ENCODE results near the gene CFAP65.

Gene CFAP65, protein sequence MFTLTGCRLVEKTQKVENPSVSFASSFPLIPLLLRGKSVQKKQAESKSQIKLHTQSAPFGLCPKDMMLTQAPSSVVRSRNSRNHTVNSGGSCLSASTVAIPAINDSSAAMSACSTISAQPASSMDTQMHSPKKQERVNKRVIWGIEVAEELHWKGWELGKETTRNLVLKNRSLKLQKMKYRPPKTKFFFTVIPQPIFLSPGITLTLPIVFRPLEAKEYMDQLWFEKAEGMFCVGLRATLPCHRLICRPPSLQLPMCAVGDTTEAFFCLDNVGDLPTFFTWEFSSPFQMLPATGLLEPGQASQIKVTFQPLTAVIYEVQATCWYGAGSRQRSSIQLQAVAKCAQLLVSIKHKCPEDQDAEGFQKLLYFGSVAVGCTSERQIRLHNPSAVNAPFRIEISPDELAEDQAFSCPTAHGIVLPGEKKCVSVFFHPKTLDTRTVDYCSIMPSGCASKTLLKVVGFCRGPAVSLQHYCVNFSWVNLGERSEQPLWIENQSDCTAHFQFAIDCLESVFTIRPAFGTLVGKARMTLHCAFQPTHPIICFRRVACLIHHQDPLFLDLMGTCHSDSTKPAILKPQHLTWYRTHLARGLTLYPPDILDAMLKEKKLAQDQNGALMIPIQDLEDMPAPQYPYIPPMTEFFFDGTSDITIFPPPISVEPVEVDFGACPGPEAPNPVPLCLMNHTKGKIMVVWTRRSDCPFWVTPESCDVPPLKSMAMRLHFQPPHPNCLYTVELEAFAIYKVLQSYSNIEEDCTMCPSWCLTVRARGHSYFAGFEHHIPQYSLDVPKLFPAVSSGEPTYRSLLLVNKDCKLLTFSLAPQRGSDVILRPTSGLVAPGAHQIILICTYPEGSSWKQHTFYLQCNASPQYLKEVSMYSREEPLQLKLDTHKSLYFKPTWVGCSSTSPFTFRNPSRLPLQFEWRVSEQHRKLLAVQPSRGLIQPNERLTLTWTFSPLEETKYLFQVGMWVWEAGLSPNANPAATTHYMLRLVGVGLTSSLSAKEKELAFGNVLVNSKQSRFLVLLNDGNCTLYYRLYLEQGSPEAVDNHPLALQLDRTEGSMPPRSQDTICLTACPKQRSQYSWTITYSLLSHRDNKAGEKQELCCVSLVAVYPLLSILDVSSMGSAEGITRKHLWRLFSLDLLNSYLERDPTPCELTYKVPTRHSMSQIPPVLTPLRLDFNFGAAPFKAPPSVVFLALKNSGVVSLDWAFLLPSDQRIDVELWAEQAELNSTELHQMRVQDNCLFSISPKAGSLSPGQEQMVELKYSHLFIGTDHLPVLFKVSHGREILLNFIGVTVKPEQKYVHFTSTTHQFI (N-terminal part only)

DNA sequence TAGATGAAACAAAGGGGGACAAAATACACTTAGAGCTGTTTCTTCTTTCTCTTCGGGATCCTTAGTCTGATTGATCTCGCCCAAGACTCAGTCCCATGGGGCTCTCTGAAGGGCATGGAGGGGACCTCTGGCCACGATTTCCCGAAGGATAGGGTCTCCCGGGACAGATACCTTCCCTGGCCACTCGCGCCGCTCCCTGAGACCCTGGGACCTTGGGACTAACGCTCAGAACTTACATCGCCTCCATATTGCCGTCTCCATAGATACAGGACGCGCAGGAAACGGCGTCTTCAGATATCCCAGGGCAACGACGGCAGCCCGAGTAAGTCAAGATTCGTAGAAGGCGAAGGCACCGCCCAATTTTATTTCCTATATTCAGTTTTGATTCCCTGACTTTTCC lies at the start of gene CFAP65:
CFAP65 (minus strand) TSS at position 265 of the 400 bp plus-strand sequence. CDS start 2,468 bp downstream, outside the sequence.
- peak; percentile 53 for DNase-seq (ENCODE audit: low read depth, low spot score)
- TF ChIP-seq, protein P1, sequence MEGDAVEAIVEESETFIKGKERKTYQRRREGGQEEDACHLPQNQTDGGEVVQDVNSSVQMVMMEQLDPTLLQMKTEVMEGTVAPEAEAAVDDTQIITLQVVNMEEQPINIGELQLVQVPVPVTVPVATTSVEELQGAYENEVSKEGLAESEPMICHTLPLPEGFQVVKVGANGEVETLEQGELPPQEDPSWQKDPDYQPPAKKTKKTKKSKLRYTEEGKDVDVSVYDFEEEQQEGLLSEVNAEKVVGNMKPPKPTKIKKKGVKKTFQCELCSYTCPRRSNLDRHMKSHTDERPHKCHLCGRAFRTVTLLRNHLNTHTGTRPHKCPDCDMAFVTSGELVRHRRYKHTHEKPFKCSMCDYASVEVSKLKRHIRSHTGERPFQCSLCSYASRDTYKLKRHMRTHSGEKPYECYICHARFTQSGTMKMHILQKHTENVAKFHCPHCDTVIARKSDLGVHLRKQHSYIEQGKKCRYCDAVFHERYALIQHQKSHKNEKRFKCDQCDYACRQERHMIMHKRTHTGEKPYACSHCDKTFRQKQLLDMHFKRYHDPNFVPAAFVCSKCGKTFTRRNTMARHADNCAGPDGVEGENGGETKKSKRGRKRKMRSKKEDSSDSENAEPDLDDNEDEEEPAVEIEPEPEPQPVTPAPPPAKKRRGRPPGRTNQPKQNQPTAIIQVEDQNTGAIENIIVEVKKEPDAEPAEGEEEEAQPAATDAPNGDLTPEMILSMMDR (IDR thresholded peaks at IDR 0.05; ENCODE audit: low read depth, low read length): no peak
- peak within 1 kb of the TSS; percentile 35 for H3K4me3 ChIP-seq (ENCODE audit: low read depth, low read length)
- in situ Hi-C loops (cut with HindIII; ENCODE audit: low sequenced_read_pairs): no loop called here

DNA sequence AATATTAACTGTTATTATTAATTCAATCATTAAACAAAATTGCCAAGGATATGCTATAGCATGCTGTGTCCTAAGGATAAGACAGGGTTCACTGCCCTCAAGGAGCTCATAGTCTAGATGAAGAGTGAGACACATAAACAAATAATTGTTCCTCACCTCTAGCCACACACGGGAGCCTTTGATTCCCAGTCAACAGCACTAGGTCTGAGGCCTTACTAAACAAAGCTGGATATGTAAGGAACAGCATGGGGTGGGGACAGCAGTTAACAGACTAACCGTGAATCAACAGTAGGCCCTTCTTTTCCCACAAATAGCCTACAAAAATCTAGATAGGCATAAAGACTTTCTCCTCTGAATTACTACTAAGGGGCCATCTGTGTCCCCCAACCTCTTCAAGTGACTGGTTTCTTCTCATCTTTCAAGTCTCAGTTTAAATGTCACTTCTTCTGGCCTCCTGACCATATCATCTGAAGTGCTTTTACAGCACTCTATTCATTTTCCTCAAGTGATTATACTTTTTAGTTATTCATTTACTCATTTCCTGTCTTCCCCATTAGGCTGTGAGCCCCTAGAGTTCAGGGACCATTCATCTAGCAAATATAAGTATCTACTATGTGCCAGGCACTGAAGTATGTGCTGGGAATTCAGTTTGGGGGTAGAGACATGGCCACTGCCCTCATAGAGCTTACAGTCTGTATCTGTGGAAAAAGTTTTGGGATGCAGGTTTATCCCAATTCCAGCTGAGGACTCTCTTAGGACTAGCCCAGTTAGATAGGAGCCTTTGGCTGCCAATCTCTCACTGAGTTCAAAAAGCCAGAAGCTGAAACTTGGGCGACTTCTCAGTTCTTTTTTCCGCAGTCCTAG lies 49.4 kb upstream of the CFAP65 start:
- no peak overlapping the region for H3K4me3 ChIP-seq (ENCODE audit: low read depth, low read length)
- TF ChIP-seq, protein P1 (IDR thresholded peaks at IDR 0.05; ENCODE audit: low read depth, low read length): no peak
- in situ Hi-C loops (cut with HindIII; ENCODE audit: low sequenced_read_pairs): no loop called here
- no peak for DNase-seq (ENCODE audit: low read depth, low spot score)

DNA sequence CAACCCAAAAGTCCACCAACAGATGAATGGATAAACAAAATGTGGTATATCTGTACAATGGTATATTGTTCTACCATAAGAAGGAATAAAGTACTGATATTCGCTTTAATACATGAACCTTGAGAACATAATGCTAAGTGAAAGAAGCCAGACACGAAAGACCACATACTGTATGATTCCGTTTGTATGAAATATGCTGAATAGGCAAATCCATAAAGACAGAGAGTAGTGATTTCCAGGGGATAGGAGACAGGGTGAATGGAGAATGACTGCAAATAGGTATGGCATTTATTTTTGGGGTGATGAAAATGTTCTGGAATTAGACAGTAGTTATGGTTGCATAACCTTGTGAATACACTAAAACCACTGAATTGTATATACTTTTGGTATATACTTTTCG lies 48.0 kb upstream of the CFAP65 start:
- H3K4me3 ChIP-seq (ENCODE audit: low read depth, low read length): no peak overlapping the region
- no peak for DNase-seq (ENCODE audit: low read depth, low spot score)
- in situ Hi-C loops (cut with HindIII; ENCODE audit: low sequenced_read_pairs): no loop called here
- TF ChIP-seq, protein P1 (IDR thresholded peaks at IDR 0.05; ENCODE audit: low read depth, low read length): no peak

DNA sequence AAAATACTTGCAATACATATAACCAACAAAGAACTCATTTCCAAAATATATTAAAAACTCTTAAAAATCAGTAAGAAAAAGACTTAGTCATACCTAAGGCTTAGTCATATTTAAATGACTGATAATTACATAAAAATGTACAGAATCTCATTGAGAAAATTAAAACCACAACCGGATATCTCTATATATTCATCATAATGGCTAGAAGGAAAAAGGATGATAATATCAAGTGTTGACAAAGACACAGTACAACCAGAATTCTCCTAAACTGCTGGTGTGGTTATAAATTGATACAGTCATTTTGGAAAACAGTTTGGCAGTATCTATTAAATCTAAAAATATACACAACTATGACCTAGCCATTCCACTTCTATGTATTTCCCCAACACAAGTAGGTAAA lies 46.5 kb upstream of the CFAP65 start:
- TF ChIP-seq, protein P1 (IDR thresholded peaks at IDR 0.05; ENCODE audit: low read depth, low read length): no peak
- DNase-seq (ENCODE audit: low read depth, low spot score): no peak
- in situ Hi-C loops (cut with HindIII; ENCODE audit: low sequenced_read_pairs): no loop called here
- no peak overlapping the region for H3K4me3 ChIP-seq (ENCODE audit: low read depth, low read length)

DNA sequence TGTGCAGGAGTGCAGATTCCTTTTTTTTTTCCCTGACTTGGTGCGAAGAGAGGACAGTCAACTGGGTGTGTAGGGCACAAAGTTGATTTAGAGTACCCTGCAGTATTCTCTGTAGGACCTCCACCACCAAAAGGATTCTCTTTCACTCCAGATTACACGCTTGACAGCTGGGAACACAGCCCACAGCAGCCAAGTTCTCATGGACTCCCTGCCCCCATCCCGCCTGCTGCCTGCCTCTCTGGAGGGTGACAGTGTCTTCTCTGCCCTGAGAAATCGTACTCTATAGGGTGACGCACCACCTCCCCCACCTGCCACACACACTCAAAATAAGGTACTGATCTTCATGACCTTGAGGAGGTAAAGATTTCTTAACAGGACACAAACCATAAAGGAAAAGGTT lies 46.0 kb upstream of the CFAP65 start:
- no peak for DNase-seq (ENCODE audit: low read depth, low spot score)
- TF ChIP-seq, protein P1 (IDR thresholded peaks at IDR 0.05; ENCODE audit: low read depth, low read length): no peak
- H3K4me3 ChIP-seq (ENCODE audit: low read depth, low read length): no peak overlapping the region
- in situ Hi-C loops (cut with HindIII; ENCODE audit: low sequenced_read_pairs): no loop called here

Measured in astrocyte of the spinal cord (primary cell).